SK-N-SH treated with all-trans-retinoic acid at 6 μM for 48 hours (cell line): ENCODE results near the gene DTX4.

Experiments used
- ATAC-seq: fragments of 200-7000 bp; cut with Tn5 transposase; 3 replicates; pipeline ENCODE4 v1.9.1; 2020; ENCODE audit warnings: mild to moderate bottlenecking, moderate library complexity
- ARNTL ChIP-seq: fragments of 450-650 bp; formaldehyde crosslinking; IDR thresholded peaks from 2 replicates; pipeline ENCODE4 v1.5.0; 2020; ENCODE audit warnings: low read depth, mild to moderate bottlenecking, moderate library complexity, borderline replicate concordance
- BACH2 ChIP-seq: fragments of 250-450 bp; sonication (Bioruptor Pico); IDR thresholded peaks from 2 replicates; pipeline ENCODE4 v1.9.0; 2021; ENCODE audit warnings: mild to moderate bottlenecking, borderline replicate concordance
- CREB5 ChIP-seq: fragments of 250-450 bp; sonication (Bioruptor Pico); IDR thresholded peaks from 2 replicates; pipeline ENCODE4 v1.5.1; 2020; ENCODE audit warnings: low read depth, mild to moderate bottlenecking, moderate library complexity
- CSDC2 ChIP-seq: fragments of 250-450 bp; sonication (Bioruptor Pico); IDR thresholded peaks from 2 replicates; pipeline ENCODE4 v1.5.0; 2020; ENCODE audit warnings: mild to moderate bottlenecking, moderate library complexity
- CSRNP3 ChIP-seq: fragments of 250-450 bp; sonication (Bioruptor Pico); IDR thresholded peaks from 2 replicates; pipeline ENCODE4 v1.5.1; 2021; ENCODE audit warnings: mild to moderate bottlenecking, moderate library complexity
- ESRRG ChIP-seq: fragments of 250-450 bp; sonication (Bioruptor Pico); IDR thresholded peaks from 2 replicates; pipeline ENCODE4 v1.6.1; 2021; ENCODE audit warnings: mild to moderate bottlenecking
- GLIS3 ChIP-seq: fragments of 250-450 bp; sonication (Bioruptor Pico); IDR thresholded peaks from 2 replicates; pipeline ENCODE4 v1.5.0; 2020; ENCODE audit warnings: mild to moderate bottlenecking, moderate library complexity
- ISL1 ChIP-seq: fragments of 250-450 bp; sonication (Bioruptor Pico); IDR thresholded peaks from 2 replicates; pipeline ENCODE4 v2.1.2; 2022; ENCODE audit warnings: mild to moderate bottlenecking, moderate library complexity
- OSR1 ChIP-seq: fragments of 250-450 bp; sonication (Bioruptor Pico); IDR thresholded peaks from 2 replicates; pipeline ENCODE4 v1.8.0; 2022; ENCODE audit warnings: moderate library complexity, mild to moderate bottlenecking, inconsistent platforms
- PATZ1 ChIP-seq: fragments of 250-450 bp; sonication (Bioruptor Pico); IDR thresholded peaks from 2 replicates; pipeline ENCODE4 v1.8.0; 2020; ENCODE audit warnings: mild to moderate bottlenecking, moderate library complexity, borderline replicate concordance
- POU6F1 ChIP-seq: fragments of 250-450 bp; sonication (Bioruptor Pico); IDR thresholded peaks from 2 replicates; pipeline ENCODE4 v1.8.0; 2021; ENCODE audit warnings: low read depth, mild to moderate bottlenecking, moderate library complexity, borderline replicate concordance
- PPARA ChIP-seq: fragments of 250-450 bp; sonication (Bioruptor Pico); IDR thresholded peaks from 2 replicates; pipeline ENCODE4 v1.5.0; 2020; ENCODE audit warnings: mild to moderate bottlenecking, borderline replicate concordance
- RARB ChIP-seq: fragments of 250-450 bp; sonication (Bioruptor Pico); IDR thresholded peaks from 2 replicates; pipeline ENCODE4 v1.8.0; 2021; ENCODE audit warnings: mild to moderate bottlenecking, moderate library complexity
- SNAI2 ChIP-seq: fragments of 250-450 bp; sonication (Bioruptor Pico); IDR thresholded peaks from 2 replicates; pipeline ENCODE4 v1.5.0; 2020; ENCODE audit warnings: mild to moderate bottlenecking, moderate library complexity
- TCF4 ChIP-seq: fragments of 250-450 bp; sonication (Bioruptor Pico); IDR thresholded peaks from 2 replicates; pipeline ENCODE4 v1.8.0; 2021; ENCODE audit warnings: mild to moderate bottlenecking, moderate library complexity, borderline replicate concordance
- TOX ChIP-seq: fragments of 250-450 bp; sonication (Bioruptor Pico); IDR thresholded peaks from 2 replicates; pipeline ENCODE4 v1.8.0; 2021; ENCODE audit warnings: mild to moderate bottlenecking, moderate library complexity, borderline replicate concordance
- TSHZ2 ChIP-seq: fragments of 250-450 bp; sonication (Bioruptor Pico); IDR thresholded peaks from 2 replicates; pipeline ENCODE4 v1.5.0; 2020; ENCODE audit warnings: mild to moderate bottlenecking, moderate library complexity
- ZFP30 ChIP-seq: fragments of 450-650 bp; formaldehyde crosslinking; IDR thresholded peaks from 2 replicates; pipeline ENCODE4 v1.5.0; 2022; ENCODE audit warnings: mild to moderate bottlenecking, moderate library complexity
- ZNF565 ChIP-seq: fragments of 450-650 bp; formaldehyde crosslinking; conservative IDR thresholded peaks from 2 replicates; pipeline ENCODE4 v1.5.0; 2020; ENCODE audit warnings: low read depth, mild to moderate bottlenecking, moderate library complexity
- ZNF70 ChIP-seq: fragments of 450-650 bp; formaldehyde crosslinking; IDR thresholded peaks from 2 replicates; pipeline ENCODE4 v1.5.0; 2020; ENCODE audit warnings: mild to moderate bottlenecking, moderate library complexity
- ZNF8 ChIP-seq: fragments of 450-650 bp; formaldehyde crosslinking; IDR thresholded peaks from 2 replicates; pipeline ENCODE4 v1.5.0; 2020; ENCODE audit warnings: mild to moderate bottlenecking, moderate library complexity

DTX4 gene

GRCh38 chr11:59184691-59185339, 12.9 kb downstream of the DTX4 start (continued):
- TF ChIP-seq TSHZ2 (CRISPR knock-in tag) = no peak
- TF ChIP-seq, all 23 proteins: peak for 0

GRCh38 chr11:59185386-59185945, 13.5 kb downstream of the DTX4 start:
- TF ChIP-seq RARB (CRISPR knock-in tag) (no peak), ZNF70 (CRISPR knock-in tag) (no peak), ARNTL (no peak), ZNF8 (no peak), ISL1 (CRISPR knock-in tag) (no peak), OSR1 (CRISPR knock-in tag) (no peak), PPARA (CRISPR knock-in tag) (no peak), ZNF565 (CRISPR knock-in tag) (no peak), POU6F1 (CRISPR knock-in tag) (no peak), CREB5 (CRISPR knock-in tag) (no peak), CSRNP3 (no peak), ESRRG (CRISPR knock-in tag) (no peak), TCF4 (CRISPR knock-in tag) (no peak), GLIS3 (CRISPR knock-in tag) (no peak), SNAI2 (CRISPR knock-in tag) (no peak), CSDC2 (CRISPR knock-in tag) (no peak), ZFP30 (CRISPR knock-in tag) (no peak), BACH2 (no peak)
- TF ChIP-seq, all 23 proteins: peak for 0
- ATAC-seq = no peak

- TF ChIP-seq PATZ1 = no peak
- ATAC-seq = peak; percentile 81
These were observed 14.2 kb downstream of the DTX4 start for GRCh38 chr11:59186130-59186594.

GRCh38 chr11:59187035-59187434, 15.1 kb downstream of the DTX4 start:
- ATAC-seq = no peak
- TF ChIP-seq TOX (CRISPR knock-in tag) = no peak
